A549 (cell line): ENCODE measurements around the gene SLIT2.

ENCODE experiments used
- CEBPB ChIP-seq, 2 experiments: fragments of >200 bp in 1 of 2; sonication (Bioruptor Twin) in 1 of 2; formaldehyde crosslinking in 1 of 2; IDR thresholded peaks; 2 replicates each; pipeline ENCODE4 v1.6.1; 2012 to 2016
- CTCF ChIP-seq: fragments of >200 bp; sonication (Bioruptor Twin); formaldehyde crosslinking; IDR thresholded peaks from 3 replicates; pipeline ENCODE4 v1.5.1; 2016

GRCh38 chr4:20271950-20272349 is 20.2 kb downstream of the SLIT2 start:
- TF ChIP-seq CEBPB (IDR thresholded peaks at IDR 0.05) (no peak), CTCF (no peak)
